ENCODE data around the gene ARAP3.

DNA sequence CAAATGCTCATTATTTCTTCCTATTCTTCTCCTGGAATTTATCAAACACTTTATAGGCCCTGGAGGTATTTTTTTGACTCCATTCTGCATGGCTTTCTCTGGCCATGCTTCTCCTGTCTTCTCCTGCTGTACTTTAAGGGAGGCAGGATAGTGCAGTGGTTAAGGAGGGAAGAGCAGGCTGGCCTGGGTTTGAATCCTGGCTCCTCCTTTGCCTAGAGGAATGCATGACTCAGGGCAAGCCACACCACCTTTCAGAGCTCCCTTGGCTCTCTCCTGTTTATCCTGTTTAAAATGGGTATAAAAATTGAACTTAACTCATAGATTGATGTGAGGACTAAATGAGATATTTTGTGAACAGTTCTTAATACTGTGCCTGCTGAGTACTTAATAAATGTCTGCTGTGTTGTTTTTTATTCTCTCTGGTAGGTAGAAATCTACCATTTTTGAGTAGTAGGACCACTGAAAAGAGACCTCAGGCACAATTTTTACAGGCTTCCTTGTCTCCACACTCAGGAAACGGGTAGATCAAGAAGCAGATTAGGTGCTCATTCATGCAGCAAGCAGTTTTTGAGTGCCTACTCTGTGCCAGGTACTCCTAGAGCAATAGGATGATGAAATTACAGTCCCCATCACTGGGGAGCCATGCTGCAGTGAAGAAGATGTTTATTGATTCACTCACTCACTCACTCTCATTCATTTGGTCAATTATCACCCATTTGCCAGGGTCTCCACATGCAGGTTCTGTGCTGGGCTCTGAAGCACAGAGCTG lies 32.7 kb upstream of the ARAP3 start:
- no peak for TF ChIP-seq YY1 (IDR thresholded peaks at IDR 0.05; ENCODE audit: extremely low read depth, insufficient replicate concordance, low read depth, low read length)
- TF ChIP-seq POLR2A (IDR thresholded peaks at IDR 0.05; ENCODE audit: borderline replicate concordance, extremely low read depth, insufficient read depth, insufficient read length): no peak
- TF ChIP-seq, protein P1, sequence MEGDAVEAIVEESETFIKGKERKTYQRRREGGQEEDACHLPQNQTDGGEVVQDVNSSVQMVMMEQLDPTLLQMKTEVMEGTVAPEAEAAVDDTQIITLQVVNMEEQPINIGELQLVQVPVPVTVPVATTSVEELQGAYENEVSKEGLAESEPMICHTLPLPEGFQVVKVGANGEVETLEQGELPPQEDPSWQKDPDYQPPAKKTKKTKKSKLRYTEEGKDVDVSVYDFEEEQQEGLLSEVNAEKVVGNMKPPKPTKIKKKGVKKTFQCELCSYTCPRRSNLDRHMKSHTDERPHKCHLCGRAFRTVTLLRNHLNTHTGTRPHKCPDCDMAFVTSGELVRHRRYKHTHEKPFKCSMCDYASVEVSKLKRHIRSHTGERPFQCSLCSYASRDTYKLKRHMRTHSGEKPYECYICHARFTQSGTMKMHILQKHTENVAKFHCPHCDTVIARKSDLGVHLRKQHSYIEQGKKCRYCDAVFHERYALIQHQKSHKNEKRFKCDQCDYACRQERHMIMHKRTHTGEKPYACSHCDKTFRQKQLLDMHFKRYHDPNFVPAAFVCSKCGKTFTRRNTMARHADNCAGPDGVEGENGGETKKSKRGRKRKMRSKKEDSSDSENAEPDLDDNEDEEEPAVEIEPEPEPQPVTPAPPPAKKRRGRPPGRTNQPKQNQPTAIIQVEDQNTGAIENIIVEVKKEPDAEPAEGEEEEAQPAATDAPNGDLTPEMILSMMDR (IDR thresholded peaks at IDR 0.05 in 2 of 3, conservative IDR thresholded peaks at IDR 0.05 in 1 of 3; ENCODE audit: borderline replicate concordance in 1 of 3, insufficient read depth in 1 of 3, low read depth in 2 of 3, low read length in 2 of 3): no peak
- TF ChIP-seq EZH2phosphoT487 (IDR thresholded peaks at IDR 0.05; ENCODE audit: borderline replicate concordance): no peak
- TF ChIP-seq, protein P2, sequence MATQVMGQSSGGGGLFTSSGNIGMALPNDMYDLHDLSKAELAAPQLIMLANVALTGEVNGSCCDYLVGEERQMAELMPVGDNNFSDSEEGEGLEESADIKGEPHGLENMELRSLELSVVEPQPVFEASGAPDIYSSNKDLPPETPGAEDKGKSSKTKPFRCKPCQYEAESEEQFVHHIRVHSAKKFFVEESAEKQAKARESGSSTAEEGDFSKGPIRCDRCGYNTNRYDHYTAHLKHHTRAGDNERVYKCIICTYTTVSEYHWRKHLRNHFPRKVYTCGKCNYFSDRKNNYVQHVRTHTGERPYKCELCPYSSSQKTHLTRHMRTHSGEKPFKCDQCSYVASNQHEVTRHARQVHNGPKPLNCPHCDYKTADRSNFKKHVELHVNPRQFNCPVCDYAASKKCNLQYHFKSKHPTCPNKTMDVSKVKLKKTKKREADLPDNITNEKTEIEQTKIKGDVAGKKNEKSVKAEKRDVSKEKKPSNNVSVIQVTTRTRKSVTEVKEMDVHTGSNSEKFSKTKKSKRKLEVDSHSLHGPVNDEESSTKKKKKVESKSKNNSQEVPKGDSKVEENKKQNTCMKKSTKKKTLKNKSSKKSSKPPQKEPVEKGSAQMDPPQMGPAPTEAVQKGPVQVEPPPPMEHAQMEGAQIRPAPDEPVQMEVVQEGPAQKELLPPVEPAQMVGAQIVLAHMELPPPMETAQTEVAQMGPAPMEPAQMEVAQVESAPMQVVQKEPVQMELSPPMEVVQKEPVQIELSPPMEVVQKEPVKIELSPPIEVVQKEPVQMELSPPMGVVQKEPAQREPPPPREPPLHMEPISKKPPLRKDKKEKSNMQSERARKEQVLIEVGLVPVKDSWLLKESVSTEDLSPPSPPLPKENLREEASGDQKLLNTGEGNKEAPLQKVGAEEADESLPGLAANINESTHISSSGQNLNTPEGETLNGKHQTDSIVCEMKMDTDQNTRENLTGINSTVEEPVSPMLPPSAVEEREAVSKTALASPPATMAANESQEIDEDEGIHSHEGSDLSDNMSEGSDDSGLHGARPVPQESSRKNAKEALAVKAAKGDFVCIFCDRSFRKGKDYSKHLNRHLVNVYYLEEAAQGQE (IDR thresholded peaks at IDR 0.05; ENCODE audit: low read depth): no peak
